ENCODE results near the gene TPM4. TPM values are rescaled to one million over a fixed set of nuclear protein-coding genes. Genes with fewer than 3 reads are reported as not detected.

The TPM4 gene
- total and polyA plus RNA-seq, 2 of the 13 experiments (the other 11 are each of a cell fraction or from before 2014, with no cell fraction given): 180 to 188 TPM

GRCh38 chr19:16111160-16111908 is 35.0 kb downstream of the TPM4 start, which contains the start of gene RAB8A (continued):
- TF ChIP-seq HMGXB3 (CRISPR knock-in tag; IDR thresholded peaks at IDR 0.05; ENCODE audit: borderline replicate concordance) (no peak), PTBP1 (IDR thresholded peaks at IDR 0.05; ENCODE audit: low read depth, low read length, poor library complexity, severe bottlenecking) (no peak), ZKSCAN8 (CRISPR knock-in tag; IDR thresholded peaks at IDR 0.05; ENCODE audit: borderline replicate concordance) (peak; percentile 43; the same call in 1 of the 2 replicates), ADNP (CRISPR knock-in tag; IDR thresholded peaks at IDR 0.05) (peak; percentile 81), ZNF33A (CRISPR knock-in tag; IDR thresholded peaks at IDR 0.05; ENCODE audit: borderline replicate concordance) (no peak), KAT2B (IDR thresholded peaks at IDR 0.05; ENCODE audit: borderline replicate concordance, low read depth, low read length) (no peak), ATF7 (IDR thresholded peaks at IDR 0.05) (no peak), ATF7 (CRISPR knock-in tag; IDR thresholded peaks at IDR 0.05) (no peak), ASH2L (IDR thresholded peaks at IDR 0.05; ENCODE audit: insufficient read length, low read depth, low read length) (peak; percentile 20), KLF11 (CRISPR knock-in tag; IDR thresholded peaks at IDR 0.05) (no peak), NBN (conservative IDR thresholded peaks at IDR 0.05) (no peak), GTF3A (CRISPR knock-in tag; conservative IDR thresholded peaks at IDR 0.05) (no peak), ZNF260 (CRISPR knock-in tag; IDR thresholded peaks at IDR 0.05; ENCODE audit: borderline replicate concordance, low read depth) (no peak), REPIN1 (CRISPR knock-in tag; IDR thresholded peaks at IDR 0.05; ENCODE audit: borderline replicate concordance, low read depth) (peak; percentile 79; the same call in 1 of the 2 replicates), RNF2 (conservative IDR thresholded peaks at IDR 0.05; ENCODE audit: low read depth) (0 out of 2 replicates have a peak, but pooled peaks have one; percentile 48), E2F1 (CRISPR knock-in tag; IDR thresholded peaks at IDR 0.05) (peak; percentile 96), SP4 (CRISPR knock-in tag; IDR thresholded peaks at IDR 0.05) (peak; percentile 96), ZNF12 (CRISPR knock-in tag; IDR thresholded peaks at IDR 0.05) (0 out of 2 replicates have a peak, but pooled peaks have one; percentile 23), CREB1 (IDR thresholded peaks at IDR 0.05) (peak; percentile 95), CREB1 (CRISPR knock-in tag; IDR thresholded peaks at IDR 0.05) (peak; percentile 72; the same call in 1 of the 2 replicates), DDIT3 (CRISPR knock-in tag; IDR thresholded peaks at IDR 0.05) (no peak), ZNF558 (CRISPR knock-in tag; IDR thresholded peaks at IDR 0.05; ENCODE audit: borderline replicate concordance) (no peak; the same call in 1 of the 2 replicates), PHF8 (CRISPR knock-in tag; IDR thresholded peaks at IDR 0.05) (no peak), MEIS2 (CRISPR knock-in tag; IDR thresholded peaks at IDR 0.05) (peak; percentile 27; the same call in 1 of the 2 replicates), PCBP1 (IDR thresholded peaks at IDR 0.05; ENCODE audit: borderline replicate concordance, low read depth, low read length) (no peak), CREBL2 (CRISPR knock-in tag; IDR thresholded peaks at IDR 0.05; ENCODE audit: borderline replicate concordance) (no peak)

Data from HepG2 (cell line).